BJ (cell line): ENCODE measurements around the gene RNF214. TPM values are rescaled to one million over a fixed set of nuclear protein-coding genes. Genes with fewer than 3 reads are reported as not detected.

ENCODE experiments used
- CTCF ChIA-PET: fragments of 350-600 bp; formaldehyde crosslinking; extraction: SDS; loops from one replicate; lab custom pipeline; 2021; ENCODE audit warnings: antibody characterized with exemption, inconsistent platforms; lab: Yijun Ruan, JAX
- POLR2A ChIA-PET: fragments of 300-600 bp; sonication (Branson Sonifier 250); formaldehyde crosslinking; extraction: SDS; loops from one replicate; lab custom pipeline; 2021; ENCODE audit warnings: antibody characterized with exemption; lab: Charles Lee
- DNase-seq: peaks from one replicate; pipeline ENCODE4 v3.0.0-alpha.2; 2011; ENCODE audit warnings: low read depth
- H3K27me3 ChIP-seq: 2 replicates; pipeline ENCODE4 v1.6.0; 2011; ENCODE audit warnings: low read length; ENCODE audit not compliant: control insufficient read depth, insufficient read depth
- H3K36me3 ChIP-seq: 2 replicates; pipeline ENCODE4 v1.5.1; 2011; ENCODE audit warnings: low read length; ENCODE audit not compliant: control insufficient read depth, insufficient read depth
- H3K4me3 ChIP-seq: 2 replicates; pipeline ENCODE4 v1.5.1; 2011; ENCODE audit warnings: low read depth, mild to moderate bottlenecking, control low read depth, low read length
- polyA plus RNA-seq: library from polyadenylated mRNA; depleted of rRNA; stranded (reverse); fragments of >200 nt; gene quantifications from 2 replicates; pipeline ENCODE4 v1.2.3, GENCODE V29; 2011
- TF ChIP-seq, protein P1 (sequence below): IDR thresholded peaks from 2 replicates; pipeline ENCODE4 v1.5.1; 2011; ENCODE audit warnings: low read depth, mild to moderate bottlenecking, control low read depth, inconsistent platforms, low read length, moderate library complexity; ENCODE audit not compliant: insufficient read depth

The RNF214 gene
- polyA plus RNA-seq, 1 experiment = 17.1 TPM

DNA sequence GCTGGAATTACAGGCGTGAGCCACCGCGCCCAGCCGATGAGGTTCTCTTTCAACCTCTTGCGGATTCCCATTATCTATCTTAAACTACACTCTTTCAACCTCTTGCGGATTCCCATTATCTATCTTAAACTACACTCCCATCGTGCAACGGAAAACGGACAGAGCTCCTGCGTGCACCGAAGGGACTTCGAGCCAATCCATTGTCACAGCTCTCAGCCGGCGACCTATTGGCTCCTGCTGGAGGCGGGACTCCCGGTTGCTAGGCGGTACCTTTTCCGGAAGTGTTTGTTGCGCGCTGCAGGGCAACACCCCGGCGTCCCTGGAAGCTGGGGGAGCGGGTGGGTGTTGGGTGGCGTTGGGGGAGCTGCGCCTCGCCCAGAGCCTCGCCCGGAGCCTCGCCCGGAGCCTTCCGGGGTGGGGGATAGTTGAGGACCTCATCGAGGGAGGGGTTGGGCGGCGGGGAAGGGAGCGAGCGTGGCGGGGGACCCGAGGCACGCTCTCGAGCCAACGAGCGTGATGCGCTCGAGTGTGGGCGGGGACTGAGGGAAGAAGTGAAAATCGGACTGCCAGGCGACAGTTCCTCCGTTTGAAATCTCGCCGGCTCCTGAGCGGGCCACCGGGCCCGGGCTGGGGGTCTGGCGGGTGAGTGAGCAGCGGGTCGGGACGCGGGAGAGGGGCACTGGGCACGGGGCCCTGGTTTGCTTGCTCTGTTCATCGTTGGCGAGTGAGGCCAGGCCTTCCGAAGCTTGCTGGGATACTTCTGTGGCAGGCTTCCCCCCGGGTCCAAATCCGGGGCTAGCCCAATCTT is 95.3 kb downstream of the RNF214 start, which contains the start of gene CEP164:
Gene CEP164 (plus strand): TSS at position 288 of the 808 bp plus-strand sequence. CDS start 10,733 bp downstream, outside the sequence.
- Histone ChIP-seq H3K4me3 (peak within 1 kb of the TSS; percentile 62), H3K36me3 (no peaks in the 10 kb centered on the region), H3K27me3 (no peaks in the 10 kb centered on the region)
- TF ChIP-seq, protein P1, sequence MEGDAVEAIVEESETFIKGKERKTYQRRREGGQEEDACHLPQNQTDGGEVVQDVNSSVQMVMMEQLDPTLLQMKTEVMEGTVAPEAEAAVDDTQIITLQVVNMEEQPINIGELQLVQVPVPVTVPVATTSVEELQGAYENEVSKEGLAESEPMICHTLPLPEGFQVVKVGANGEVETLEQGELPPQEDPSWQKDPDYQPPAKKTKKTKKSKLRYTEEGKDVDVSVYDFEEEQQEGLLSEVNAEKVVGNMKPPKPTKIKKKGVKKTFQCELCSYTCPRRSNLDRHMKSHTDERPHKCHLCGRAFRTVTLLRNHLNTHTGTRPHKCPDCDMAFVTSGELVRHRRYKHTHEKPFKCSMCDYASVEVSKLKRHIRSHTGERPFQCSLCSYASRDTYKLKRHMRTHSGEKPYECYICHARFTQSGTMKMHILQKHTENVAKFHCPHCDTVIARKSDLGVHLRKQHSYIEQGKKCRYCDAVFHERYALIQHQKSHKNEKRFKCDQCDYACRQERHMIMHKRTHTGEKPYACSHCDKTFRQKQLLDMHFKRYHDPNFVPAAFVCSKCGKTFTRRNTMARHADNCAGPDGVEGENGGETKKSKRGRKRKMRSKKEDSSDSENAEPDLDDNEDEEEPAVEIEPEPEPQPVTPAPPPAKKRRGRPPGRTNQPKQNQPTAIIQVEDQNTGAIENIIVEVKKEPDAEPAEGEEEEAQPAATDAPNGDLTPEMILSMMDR = no peak
- POLR2A ChIA-PET = interaction anchor here (0.8 kb wide), 1 partner anchor 12 kb away, joined by 4 read pairs; the partner anchor contains the start of gene BACE1
- peak; percentile 90 for DNase-seq
- CTCF ChIA-PET = interaction anchor here (0.9 to 1.6 kb wide), 6 partner anchors 9 to 101 kb away, joined by 3 to 5 read pairs (median 3); no protein-coding TSS in a partner anchor

DNA sequence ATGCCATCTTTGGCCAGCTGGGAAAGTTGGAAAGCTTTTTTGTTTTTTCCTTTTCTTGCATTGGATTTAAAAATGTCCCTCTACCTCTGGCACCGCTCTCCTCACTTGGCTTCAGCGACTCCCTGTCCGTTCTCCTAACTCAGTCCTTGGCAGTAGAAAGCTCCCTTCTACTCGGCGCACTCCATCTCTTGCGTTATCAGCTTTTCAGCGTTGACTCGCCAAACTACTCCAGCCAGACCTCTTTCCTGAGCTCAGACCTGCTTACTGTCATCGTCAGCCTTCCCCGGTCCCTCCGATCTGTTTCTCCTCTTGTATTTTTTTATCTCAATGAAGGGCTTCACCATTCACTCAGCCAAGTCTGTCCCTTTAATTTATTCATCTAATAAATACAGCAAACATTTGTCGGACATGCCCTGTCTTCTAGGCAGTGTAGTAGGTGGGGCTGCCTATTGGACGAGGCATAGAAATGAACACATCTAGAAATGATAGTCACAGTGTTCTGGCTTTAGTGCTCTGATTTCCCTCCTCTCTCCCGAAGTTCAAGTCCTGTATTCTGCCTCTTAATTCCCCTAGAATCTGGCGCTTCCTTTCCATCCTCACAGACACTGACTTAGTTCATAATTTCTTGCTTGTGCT is 96.0 kb downstream of the RNF214 start:
- Histone ChIP-seq H3K4me3 (peak overlapping the region; percentile 62), H3K27me3 (no peaks in the 10 kb centered on the region), H3K36me3 (no peaks in the 10 kb centered on the region)
- TF ChIP-seq, protein P1 = no peak
- peak; percentile 18 for DNase-seq
- POLR2A ChIA-PET = interaction anchor here (0.8 kb wide), 1 partner anchor 13 kb away, joined by 4 read pairs; the partner anchor contains the start of gene BACE1
- CTCF ChIA-PET = interaction anchor here (0.7 to 1.6 kb wide), 6 partner anchors 8 to 102 kb away, joined by 3 to 5 read pairs (median 3); no protein-coding TSS in a partner anchor

DNA sequence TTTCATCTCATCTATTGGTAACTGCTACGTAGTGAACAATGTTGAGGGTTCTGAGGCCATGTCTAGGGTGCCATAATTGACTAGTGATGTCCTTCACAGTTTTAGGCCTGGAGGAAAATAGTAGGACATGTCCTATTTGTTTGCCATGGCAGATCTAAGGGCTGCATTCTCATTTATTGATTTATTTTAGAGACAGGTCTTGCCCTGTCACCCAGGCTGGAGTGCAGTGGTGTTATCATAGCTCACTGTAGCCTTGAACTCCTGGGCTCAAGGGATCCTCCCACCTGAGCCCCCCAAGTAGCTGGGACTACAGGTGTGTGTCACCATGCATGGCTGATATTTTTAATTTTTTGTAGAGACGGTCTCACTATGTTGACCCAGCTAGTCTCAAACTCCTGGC is 100.4 kb downstream of the RNF214 start:
- no peak for DNase-seq
- TF ChIP-seq, protein P1 = no peak
- Histone ChIP-seq H3K27me3 (no peaks in the 10 kb centered on the region), H3K36me3 (peaks cover 8% of the 10 kb centered on the region), H3K4me3 (no peak overlapping the region)
- ChIA-PET POLR2A (no interaction called here), CTCF (interaction anchor here (1.7 kb wide), 1 partner anchor 102 kb away, joined by 3 read pairs; no protein-coding TSS in a partner anchor)

DNA sequence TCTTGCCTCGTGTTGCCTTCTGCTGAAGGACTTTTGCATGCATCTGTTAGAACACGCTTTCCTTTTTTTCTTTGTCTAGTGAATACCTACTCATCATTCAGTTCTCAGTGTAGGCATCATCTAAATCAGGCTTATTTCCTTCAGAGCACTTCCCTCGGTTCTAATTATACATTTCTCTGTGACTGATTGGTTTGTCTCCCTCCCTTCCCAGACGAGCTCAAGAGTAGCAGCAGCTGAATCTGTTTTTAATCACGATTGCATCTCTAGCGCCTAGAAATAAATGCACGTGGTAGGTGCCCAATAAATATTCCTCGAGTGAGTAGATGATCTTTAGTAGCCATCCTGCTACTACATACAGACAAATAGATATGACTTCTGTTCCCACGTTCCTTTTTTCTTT is 101.4 kb downstream of the RNF214 start:
- TF ChIP-seq, protein P1 = no peak
- ChIA-PET POLR2A (interaction anchor here (0.6 kb wide), 1 partner anchor 56 kb away, joined by 7 read pairs; no protein-coding TSS in a partner anchor), CTCF (no interaction called here)
- H3K36me3 ChIP-seq = peaks cover 8% of the 10 kb centered on the region
- H3K4me3 ChIP-seq = no peak overlapping the region
- H3K27me3 ChIP-seq = no peaks in the 10 kb centered on the region
- DNase-seq = no peak
